Esophagus squamous epithelium (tissue), 4 donors: ENCODE results near the gene PDLIM5.

Source experiments
- CTCF ChIP-seq, 6 experiments: fragments of 450-650 bp in 4 of 6; fragments of 200-600 bp in 2 of 6; sonication (generic) in 2 of 6; IDR thresholded peaks; one replicate each; pipeline ENCODE4 v1.5.1; 2016 to 2019; ENCODE audit warnings: antibody characterized with exemption in 6 of 6, mild to moderate bottlenecking in 4 of 6, moderate library complexity in 4 of 6
- POLR2A ChIP-seq, 4 donors: fragments of 450-650 bp; IDR thresholded peaks; one replicate each; pipeline ENCODE4 v1.6.1; 2017; ENCODE audit warnings: antibody characterized with exemption in 4 of 4, mild to moderate bottlenecking in 4 of 4, moderate library complexity in 3 of 4

GRCh38 chr4:94668724-94669123, 217.0 kb downstream of the PDLIM5 start:
- no peak for TF ChIP-seq CTCF (IDR thresholded peaks at IDR 0.05)
- TF ChIP-seq POLR2A (IDR thresholded peaks at IDR 0.05) = no peak
